Prostate gland (tissue), 2 donors: ENCODE results near the gene DEFB129. TPM values are rescaled to one million over a fixed set of nuclear protein-coding genes. Genes with fewer than 3 reads are reported as not detected.
A peak's percentile ranks its signal among the peaks of the same experiment; 100 is the strongest.

Experiments
- DNase-seq: peaks from one replicate; pipeline ENCODE4 v3.0.0-alpha.2; 2019; ENCODE audit warnings: low spot score
- H3K27ac ChIP-seq, 2 donors: fragments of 200-600 bp; sonication (generic); 2 replicates each; pipeline ENCODE4 v1.5.1; 2017 to 2019
- H3K27me3 ChIP-seq: fragments of 200-600 bp; sonication (generic); replicated peaks from 2 replicates; pipeline ENCODE4 v1.5.1; 2019; ENCODE audit not compliant: insufficient read depth
- H3K36me3 ChIP-seq, 2 donors: fragments of 200-600 bp; sonication (generic); 1 replicate in 1 of 2; 2 replicates in 1 of 2; pipeline versions ENCODE4 v1.5.1 to v1.8.1; 2017 to 2019
- H3K4me1 ChIP-seq: fragments of 200-600 bp; sonication (generic); replicated peaks from 2 replicates; pipeline ENCODE4 v1.5.1; 2019
- H3K4me3 ChIP-seq, 2 donors: fragments of 200-600 bp; sonication (generic); 2 replicates each; pipeline ENCODE4 v1.5.1; 2017 to 2019
- H3K9me3 ChIP-seq: fragments of 200-600 bp; sonication (generic); 2 replicates; pipeline ENCODE4 v1.5.1; 2017
- CTCF ChIP-seq, 4 experiments: fragments of 200-600 bp in 2 of 4; fragments of 450-650 bp in 2 of 4; sonication (generic) in 2 of 4; IDR thresholded peaks; 1 replicate in 3 of 4; 2 replicates in 1 of 4; pipeline ENCODE4 v1.5.1; 2016 to 2019; ENCODE audit warnings: antibody characterized with exemption in 4 of 4, mild to moderate bottlenecking in 2 of 4, moderate library complexity in 2 of 4
- POLR2A ChIP-seq: fragments of 450-650 bp; IDR thresholded peaks from one replicate; pipeline ENCODE4 v1.6.1; 2016; ENCODE audit warnings: antibody characterized with exemption, mild to moderate bottlenecking
- POLR2AphosphoS5 ChIP-seq: sonication (generic); formaldehyde crosslinking; IDR thresholded peaks from one replicate; pipeline ENCODE4 v1.6.1; 2017; ENCODE audit warnings: antibody characterized with exemption
- WGBS: methylation state at CpG from one replicate; pipeline ENCODE4 v1.1.5; 2018; 5-methylcytosine and 5-hydroxymethylcytosine counted together
- intact Hi-C: fragments of 100-400 bp; cut with DNase I; formaldehyde crosslinking; loops from one replicate; pipeline ENCODE4 v1.14.2; 2022
- total RNA-seq, 2 donors: library from RNA; depleted of rRNA; stranded (reverse); fragments of >200 nt; gene quantifications; one replicate each; pipeline ENCODE4 v1.1.0, GENCODE V29; 2016

The DEFB129 gene
- total RNA-seq, 2 donors from 2014 or later, result not detected

- intact Hi-C loops, result no loop called here
- no peaks in the 10 kb centered on the region for H3K4me1 ChIP-seq
- 82% methylated on average over 3 of the region's 3 CpGs for WGBS
- no peaks in the 10 kb centered on the region for H3K9me3 ChIP-seq
- H3K4me3 ChIP-seq, result no peak overlapping the region
- no peak for DNase-seq
- no peaks in the 10 kb centered on the region for H3K27me3 ChIP-seq
- TF ChIP-seq POLR2AphosphoS5 (no peak), POLR2A (no peak), CTCF (IDR thresholded peaks at IDR 0.05) (no peak)
- H3K27ac ChIP-seq, result no peak overlapping the region
- no peaks in the 10 kb centered on the region for H3K36me3 ChIP-seq
Measured at GRCh38 chr20:227439-228105, 514 bp downstream of the DEFB129 start.

GRCh38 chr20:235891-236290 lies 8.8 kb downstream of the DEFB129 start:
- Histone ChIP-seq H3K27me3 (no peaks in the 10 kb centered on the region), H3K36me3 (no peaks in the 10 kb centered on the region), H3K4me1 (no peaks in the 10 kb centered on the region), H3K4me3 (no peak overlapping the region), H3K27ac (no peak overlapping the region), H3K9me3 (no peaks in the 10 kb centered on the region)
- TF ChIP-seq POLR2A (no peak), CTCF (IDR thresholded peaks at IDR 0.05) (peak in 2 of 4 experiments; percentile 42 to 55), POLR2AphosphoS5 (peak; percentile 27)
- intact Hi-C loops, result no loop called here
- WGBS, result 32% methylated on average over 1 of the region's 1 CpG
- DNase-seq, result peak; percentile 57

GRCh38 chr20:237489-237888 lies 10.4 kb downstream of the DEFB129 start:
- intact Hi-C loops, result no loop called here
- Histone ChIP-seq H3K27me3 (no peaks in the 10 kb centered on the region), H3K4me1 (no peaks in the 10 kb centered on the region), H3K9me3 (no peaks in the 10 kb centered on the region), H3K27ac (no peak overlapping the region), H3K4me3 (no peak overlapping the region), H3K36me3 (no peaks in the 10 kb centered on the region)
- no peak for TF ChIP-seq CTCF (IDR thresholded peaks at IDR 0.05)
- TF ChIP-seq POLR2A, result no peak
- no peak for TF ChIP-seq POLR2AphosphoS5
- no peak for DNase-seq
- 62% methylated on average over 4 of the region's 4 CpGs for WGBS

GRCh38 chr20:237929-238328 lies 10.9 kb downstream of the DEFB129 start:
- Histone ChIP-seq H3K27ac (no peak overlapping the region), H3K36me3 (no peaks in the 10 kb centered on the region), H3K9me3 (no peaks in the 10 kb centered on the region), H3K27me3 (no peaks in the 10 kb centered on the region), H3K4me1 (no peaks in the 10 kb centered on the region), H3K4me3 (no peak overlapping the region)
- TF ChIP-seq POLR2A, result no peak
- TF ChIP-seq POLR2AphosphoS5, result no peak
- no peak for TF ChIP-seq CTCF (IDR thresholded peaks at IDR 0.05)
- no peak for DNase-seq
- WGBS, result 66% methylated on average over 3 of the region's 3 CpGs
- intact Hi-C loops, result no loop called here

GRCh38 chr20:242905-243304 lies 15.8 kb downstream of the DEFB129 start:
- Histone ChIP-seq H3K4me3 (no peak overlapping the region), H3K4me1 (no peaks in the 10 kb centered on the region), H3K27ac (no peak overlapping the region), H3K9me3 (no peaks in the 10 kb centered on the region), H3K36me3 (no peaks in the 10 kb centered on the region), H3K27me3 (no peaks in the 10 kb centered on the region)
- WGBS, result 88% methylated on average over 2 of the region's 2 CpGs
- intact Hi-C loops, result no loop called here
- DNase-seq, result no peak
- no peak for TF ChIP-seq CTCF (IDR thresholded peaks at IDR 0.05)
- no peak for TF ChIP-seq POLR2A
- TF ChIP-seq POLR2AphosphoS5, result no peak
